ENCODE results near the gene NOD2. TPM values are rescaled to one million over a fixed set of nuclear protein-coding genes. Genes with fewer than 3 reads are reported as not detected.

NOD2 gene
- total and polyA plus RNA-seq, 2 experiments from 2014 or later: 0.27 to 0.66 TPM

GRCh38 chr16:50742576-50743200, 49.3 kb downstream of the NOD2 start (continued):
- TF ChIP-seq ZNF462 (CRISPR knock-in tag; IDR thresholded peaks at IDR 0.05): no peak
- no peak for TF ChIP-seq NANOG (IDR thresholded peaks at IDR 0.05; ENCODE audit: borderline replicate concordance)
- TF ChIP-seq POLR2AphosphoS5 (IDR thresholded peaks at IDR 0.05; ENCODE audit: low read depth): no peak
- TF ChIP-seq CREB1 (CRISPR knock-in tag; IDR thresholded peaks at IDR 0.05; ENCODE audit: low read depth): no peak
- no peak for TF ChIP-seq CTCF (conservative IDR thresholded peaks at IDR 0.05; ENCODE audit: low read depth in 2 of 2)

- H4K20me1 ChIP-seq (replicated peaks; ENCODE audit: insufficient read depth): no peaks in the 10 kb centered on the region
- peaks cover 30% of the 10 kb centered on the region for H3K4me1 ChIP-seq (ENCODE audit: insufficient read depth)
- ATAC-seq (no peak), DNase-seq (ENCODE audit: low spot score) (no peak)
- H3K4me3 ChIP-seq: peak overlapping the region; percentile 74; the same call in 1 of the 2 replicates
- H3K36me3 ChIP-seq (ENCODE audit: insufficient read depth): no peaks in the 10 kb centered on the region
- Mint-ChIP-seq H3K27ac (peak overlapping the region; percentile 82; the same call in 1 of the 2 replicates), H3K4me3 (peak overlapping the region; percentile 83), H3K36me3 (ENCODE audit: low read depth) (no peaks in the 10 kb centered on the region; the same call in 2 of the 3 replicates), H3K9me3 (no peaks in the 10 kb centered on the region; the same call in 2 of the 3 replicates), H3K4me1 (peaks cover 37% of the 10 kb centered on the region), H3K27me3 (ENCODE audit: insufficient read depth, low read depth, poor library complexity) (peaks cover 2% of the 10 kb centered on the region)
- H3K27ac ChIP-seq (ENCODE audit: low read depth): no peak overlapping the region
- no peaks in the 10 kb centered on the region for H3K9me2 ChIP-seq (ENCODE audit: insufficient read depth)
- H3K27me3 ChIP-seq (ENCODE audit: insufficient read depth): no peaks in the 10 kb centered on the region
- H3K4me2 ChIP-seq: peak overlapping the region; percentile 74
- H3K79me2 ChIP-seq (replicated peaks; ENCODE audit: insufficient read depth): no peaks in the 10 kb centered on the region
- H2AFZ ChIP-seq: no peak overlapping the region
- no peaks in the 10 kb centered on the region for H3F3A ChIP-seq (replicated peaks; ENCODE audit: low read depth)
- TF ChIP-seq ETS1 (IDR thresholded peaks at IDR 0.05) (no peak), EZH2 (IDR thresholded peaks at IDR 0.05; ENCODE audit: low read depth, unreplicated experiment) (no peak), EZH2phosphoT487 (IDR thresholded peaks at IDR 0.05; ENCODE audit: unreplicated experiment) (no peak), JUNB (IDR thresholded peaks at IDR 0.05; ENCODE audit: unreplicated experiment) (no peak), CTCF (conservative IDR thresholded peaks at IDR 0.05; ENCODE audit: low read depth in 2 of 2) (no peak)
Measured at GRCh38 chr16:50743581-50744225, 50.3 kb downstream of the NOD2 start.
